ENCODE measurements around the gene PPM1E. TPM values are rescaled to one million over a fixed set of nuclear protein-coding genes. Genes with fewer than 3 reads are reported as not detected.
"Not testable (repeated sequence)": the region's sequence is repeated elsewhere in the genome, so short reads cannot be mapped to it uniquely, and the experiment has no call there.

The PPM1E gene
- total RNA-seq, 4 donors from 2014 or later = under 0.01 to 0.23 TPM; not detected in 2

GRCh38 chr17:58747674-58748073 lies 8.0 kb upstream of the PPM1E start:
- intact Hi-C loops (cut with DNase I) = no loop called here
- WGBS, 2 donors = 96 to 100% methylated on average over 1 of the region's 1 CpG
- no peaks in the 10 kb centered on the region for H3K36me3 ChIP-seq
- no peaks in the 10 kb centered on the region for H3K4me1 ChIP-seq
- no peaks in the 10 kb centered on the region for H3K9me3 ChIP-seq
- TF ChIP-seq POLR2A (IDR thresholded peaks at IDR 0.05) = no peak
- TF ChIP-seq CTCF (IDR thresholded peaks at IDR 0.05) = no peak
- no peaks in the 10 kb centered on the region for H3K27me3 ChIP-seq
- DNase-seq = no peak
- H3K27ac ChIP-seq = no peak overlapping the region
- H3K4me3 ChIP-seq = no peak overlapping the region

- H3K4me1 ChIP-seq; H3K27me3 ChIP-seq; H3K36me3 ChIP-seq; H3K9me3 ChIP-seq; DNase-seq; H3K27ac ChIP-seq; intact Hi-C loops (cut with DNase I); H3K4me3 ChIP-seq: not testable (repeated sequence)
Observed at GRCh38 chr17:58749627-58750026, 6.0 kb upstream of the PPM1E start.

GRCh38 chr17:58753026-58753425 lies 2.6 kb upstream of the PPM1E start:
- intact Hi-C loops (cut with DNase I) = no loop called here
- Histone ChIP-seq H3K27me3 (peaks cover 0 to 41% (median 0%) of the 10 kb centered on the region in 4 donors), H3K9me3 (no peaks in the 10 kb centered on the region), H3K4me3 (no peak overlapping the region), H3K4me1 (peaks cover 9 to 20% (median 11%) of the 10 kb centered on the region in 3 donors), H3K27ac (no peak overlapping the region), H3K36me3 (no peaks in the 10 kb centered on the region)
- TF ChIP-seq CTCF (IDR thresholded peaks at IDR 0.05) = no peak
- no peak for TF ChIP-seq POLR2A (IDR thresholded peaks at IDR 0.05)
- no peak for DNase-seq
- WGBS, 2 donors = 45% methylated on average over 2 of the region's 2 CpGs

GRCh38 chr17:58755269-58755576 lies 431 bp upstream of the PPM1E start:
- peak overlapping the region; percentile 42 to 73 (median 52) for H3K4me3 ChIP-seq
- 30 to 31% methylated on average over 2 of the region's 2 CpGs for WGBS, 2 donors
- peaks cover 9 to 20% (median 11%) of the 10 kb centered on the region in 3 donors for H3K4me1 ChIP-seq
- no peak overlapping the region for H3K27ac ChIP-seq
- H3K27me3 ChIP-seq = peaks cover 0 to 61% (median 0%) of the 10 kb centered on the region in 4 donors
- no peak for DNase-seq
- intact Hi-C loops (cut with DNase I) = no loop called here
- TF ChIP-seq CTCF (IDR thresholded peaks at IDR 0.05) (no peak), POLR2A (IDR thresholded peaks at IDR 0.05) (no peak)
- H3K36me3 ChIP-seq = no peaks in the 10 kb centered on the region
- no peaks in the 10 kb centered on the region for H3K9me3 ChIP-seq

- no peak overlapping the region for H3K27ac ChIP-seq
- TF ChIP-seq POLR2A (IDR thresholded peaks at IDR 0.05) (no peak), CTCF (IDR thresholded peaks at IDR 0.05) (no peak)
- intact Hi-C loops (cut with DNase I) = no loop called here
- H3K36me3 ChIP-seq = no peaks in the 10 kb centered on the region
- peaks cover 0 to 74% (median 0%) of the 10 kb centered on the region in 4 donors for H3K27me3 ChIP-seq
- H3K4me1 ChIP-seq = peaks cover 9 to 20% (median 11%) of the 10 kb centered on the region in 3 donors
- no peaks in the 10 kb centered on the region for H3K9me3 ChIP-seq
- 1 to 3% methylated on average over 11 to 24 of the region's 72 CpGs for WGBS, 2 donors
- DNase-seq = no peak
- H3K4me3 ChIP-seq = peak overlapping the region; percentile 42 to 73 (median 52)
Observed at GRCh38 chr17:58756246-58757161, 850 bp downstream of the PPM1E start.

Data from esophagus squamous epithelium (tissue), 5 donors.